Suppressor macrophage treated with lipopolysaccharide for 4 hours (primary cell): ENCODE measurements around the gene KRT85.
A peak's percentile ranks its signal among the peaks of the same experiment; 100 is the strongest.

Source experiments
- DNase-seq: peaks from one replicate; pipeline ENCODE4 v3.0.0-alpha.2; 2020

KRT85 gene

GRCh38 chr12:52323001-52323400 is 44.3 kb downstream of the KRT85 start:
- no peak for DNase-seq

GRCh38 chr12:52322069-52322468 is 45.2 kb downstream of the KRT85 start:
- no peak for DNase-seq

DNA sequence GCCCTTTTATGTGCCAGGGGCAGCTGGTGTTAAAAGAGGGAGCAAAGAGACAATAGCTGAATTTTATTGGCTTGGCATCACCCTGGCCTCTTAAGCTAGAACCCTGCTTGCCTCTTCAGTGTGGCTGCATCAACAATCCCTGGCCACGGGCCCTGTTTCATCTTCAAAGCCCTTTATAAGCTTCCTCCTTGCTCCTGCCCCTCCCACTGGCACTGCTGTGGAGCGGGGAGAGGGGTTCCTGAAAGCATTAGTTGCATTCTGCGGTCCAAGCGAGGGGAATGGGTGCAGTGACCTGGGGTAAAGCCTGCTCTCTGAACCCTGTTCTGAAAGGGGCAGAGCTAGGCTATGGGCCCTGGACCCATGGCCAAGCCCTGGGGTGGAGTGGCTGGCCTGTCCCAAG is 45.9 kb downstream of the KRT85 start:
- no peak for DNase-seq

GRCh38 chr12:52320784-52321400 is 46.4 kb downstream of the KRT85 start, which contains the start of gene KRT83:
KRT83 (minus strand) TSS chr12:52321398; CDS start chr12:52321335, 63 bp downstream.
- DNase-seq, result no peak

DNA sequence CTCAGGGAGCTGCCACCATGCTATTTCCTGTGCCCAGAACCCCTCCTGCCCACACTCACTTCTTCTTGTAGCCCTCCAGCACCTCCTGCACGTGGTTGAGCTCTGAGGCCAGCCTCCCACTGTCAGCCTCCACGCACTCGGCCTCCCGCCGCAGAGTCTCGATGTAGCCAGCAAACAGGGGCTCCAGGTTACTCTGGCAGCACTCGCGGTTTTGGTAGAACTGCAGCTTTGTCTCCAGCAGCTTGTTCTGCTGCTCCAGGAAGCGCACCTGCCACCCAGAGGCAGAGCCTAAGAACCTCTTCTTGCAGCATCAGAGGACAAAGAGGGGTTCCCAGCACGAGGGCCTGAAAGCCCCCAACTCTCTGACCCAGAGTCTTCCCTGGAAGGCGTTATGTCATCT is 48.2 kb downstream of the KRT85 start:
- no peak for DNase-seq

DNA sequence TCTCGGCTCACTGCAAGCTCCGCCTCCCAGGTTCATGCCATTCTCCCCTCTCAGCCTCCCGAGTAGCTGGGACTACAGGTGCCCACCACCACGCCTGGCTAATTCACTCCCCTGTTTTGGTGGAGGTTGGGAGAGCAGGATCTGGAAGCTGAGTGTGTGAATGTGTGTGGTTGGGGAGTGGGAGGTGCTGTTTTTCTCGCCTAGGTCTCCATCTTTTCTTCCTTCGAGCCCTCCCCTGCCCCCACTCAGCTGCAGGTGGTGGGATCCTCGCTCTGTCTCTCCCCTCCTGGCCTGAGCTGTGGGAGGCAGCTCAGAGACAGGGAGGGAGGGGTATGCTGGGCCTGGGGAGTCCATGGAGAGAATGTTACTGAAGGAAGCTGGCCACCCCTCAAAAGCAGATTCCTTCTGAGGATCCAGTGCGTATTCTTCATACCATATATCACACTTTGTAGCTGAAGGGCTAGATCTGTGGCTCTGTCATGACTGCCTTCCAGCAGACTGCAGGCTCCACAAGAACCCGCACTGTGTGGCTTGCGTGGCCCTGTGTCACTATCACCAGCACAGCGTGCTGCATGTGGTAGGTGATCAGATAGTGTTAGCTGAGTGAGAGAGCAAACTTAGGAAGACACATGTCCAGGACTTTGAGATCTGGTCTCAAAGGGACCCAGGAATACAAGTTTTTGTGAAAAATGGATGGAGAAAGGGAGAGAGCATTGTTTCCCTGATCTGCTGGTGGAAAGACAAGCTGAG is 48.9 kb downstream of the KRT85 start:
- DNase-seq, result no peak

GRCh38 chr12:52317468-52318052 is 49.7 kb downstream of the KRT85 start:
- DNase-seq, result no peak

DNA sequence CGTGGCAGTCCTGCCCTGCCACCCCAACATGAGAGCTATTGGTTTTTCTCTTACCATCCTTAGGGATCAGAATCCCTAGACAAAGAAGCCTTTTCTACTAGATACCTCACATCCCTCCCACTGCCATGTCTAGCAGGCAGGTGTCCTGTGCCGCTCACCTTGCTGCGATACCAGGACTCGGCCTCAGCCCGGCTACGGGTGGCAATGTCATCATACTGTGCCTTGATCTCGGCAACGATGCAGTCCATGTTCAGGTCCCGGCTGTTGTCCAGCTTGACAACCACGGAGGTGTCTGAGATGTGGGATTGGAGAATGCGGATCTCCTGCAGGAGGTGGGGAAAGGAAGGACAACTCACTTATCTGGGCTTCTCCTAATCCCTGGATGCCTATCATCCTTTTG is 50.6 kb downstream of the KRT85 start:
- DNase-seq, result no peak

DNA sequence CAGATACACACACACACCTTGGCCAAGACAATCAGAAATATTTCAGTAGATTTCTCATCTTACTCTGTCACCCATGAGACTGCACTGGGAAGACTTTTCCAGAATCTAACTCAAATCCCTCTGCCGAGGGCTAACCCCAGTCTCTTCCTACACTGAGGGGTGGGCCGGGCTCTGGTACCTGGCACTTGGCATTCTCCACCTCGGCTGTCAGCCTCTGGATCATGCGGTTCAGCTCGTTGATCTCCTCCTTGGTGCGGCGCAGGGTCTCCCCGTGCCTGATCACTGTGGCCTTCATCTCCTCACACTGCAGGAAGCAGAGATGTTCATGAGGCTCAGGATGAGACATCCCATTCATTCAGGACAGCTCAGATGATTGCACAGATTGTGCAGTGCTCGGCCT is 51.0 kb downstream of the KRT85 start:
- no peak for DNase-seq

GRCh38 chr12:52315721-52316120 is 51.6 kb downstream of the KRT85 start:
- DNase-seq, result peak; percentile 17

DNA sequence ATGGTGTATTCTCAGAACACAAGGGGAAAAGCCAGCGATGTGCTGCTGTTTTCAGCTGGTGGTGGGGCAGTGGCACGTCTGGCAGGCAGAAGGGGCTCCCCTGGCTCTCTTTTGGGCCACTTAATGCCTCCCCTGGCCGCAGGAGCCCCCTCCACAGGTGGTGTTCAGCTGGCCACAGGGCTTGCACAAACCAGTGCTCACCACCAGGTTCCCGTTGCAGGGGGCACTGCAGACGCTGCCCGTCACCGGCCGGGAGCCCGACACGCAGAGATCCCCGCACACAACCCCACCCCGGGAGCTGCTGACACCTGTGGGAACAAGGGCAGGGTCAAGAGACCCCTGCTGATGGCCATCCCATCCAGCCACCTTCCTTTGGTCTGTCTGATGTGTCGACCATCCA is 52.8 kb downstream of the KRT85 start:
- DNase-seq, result no peak

DNA sequence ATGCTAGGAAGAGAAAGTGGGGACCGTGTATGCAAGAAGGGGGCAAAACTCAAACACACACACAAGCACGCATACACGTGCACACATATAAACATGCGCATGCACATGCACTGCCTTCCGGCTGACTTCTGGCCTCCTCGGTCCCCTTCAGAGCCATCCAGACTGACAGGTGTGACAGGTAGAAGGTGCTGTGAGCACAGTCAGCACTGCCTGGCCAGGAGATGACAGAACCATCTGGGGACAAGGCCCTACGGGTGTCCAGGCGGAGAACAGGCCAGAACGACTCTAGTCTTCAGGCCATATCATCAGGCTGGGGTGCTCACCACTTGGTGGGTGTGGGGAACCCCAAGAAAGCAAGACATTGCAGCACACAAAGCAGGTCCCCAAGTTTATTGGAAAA is 53.4 kb downstream of the KRT85 start:
- no peak for DNase-seq

DNA sequence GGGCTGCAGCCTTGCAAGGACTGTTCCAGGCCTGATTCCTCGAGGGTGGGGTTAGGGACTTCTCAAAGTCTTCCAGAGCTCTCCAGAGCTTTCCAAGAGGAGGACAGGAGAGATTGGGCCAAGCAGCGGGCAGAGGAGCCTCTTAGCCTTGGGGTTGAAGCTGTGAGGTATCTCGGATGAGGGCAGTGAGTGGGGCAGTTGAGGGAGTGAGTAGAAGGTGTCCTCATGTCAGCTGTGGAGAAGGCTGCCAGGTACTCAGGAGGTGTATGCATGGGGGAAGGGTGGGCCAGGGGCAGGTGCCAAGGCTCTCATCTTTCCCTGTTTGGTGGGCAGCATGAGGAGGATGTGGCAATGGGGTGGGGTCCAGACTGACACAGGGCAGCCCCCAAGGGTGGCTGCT is 53.8 kb downstream of the KRT85 start:
- no peak for DNase-seq

DNA sequence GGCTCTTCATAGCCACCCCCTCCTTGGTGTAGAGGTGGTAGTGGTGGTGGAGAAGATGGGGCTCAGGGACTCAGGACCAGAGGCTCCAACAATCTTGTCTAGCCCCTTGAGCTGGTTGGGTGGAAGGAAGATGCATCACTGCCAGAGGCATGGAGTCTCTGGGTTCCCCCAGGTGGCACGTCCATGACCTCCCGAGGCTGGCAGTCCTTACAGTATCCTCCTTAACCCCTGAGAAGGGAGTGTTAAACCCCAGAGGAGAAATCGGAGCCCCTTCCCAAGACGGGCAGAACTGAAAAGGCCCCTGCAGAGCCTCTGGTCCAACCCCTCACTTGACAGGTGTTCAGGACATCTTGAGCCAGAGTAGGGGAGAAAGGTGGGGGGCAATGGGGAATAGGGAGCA is 55.2 kb downstream of the KRT85 start:
- no peak for DNase-seq

DNA sequence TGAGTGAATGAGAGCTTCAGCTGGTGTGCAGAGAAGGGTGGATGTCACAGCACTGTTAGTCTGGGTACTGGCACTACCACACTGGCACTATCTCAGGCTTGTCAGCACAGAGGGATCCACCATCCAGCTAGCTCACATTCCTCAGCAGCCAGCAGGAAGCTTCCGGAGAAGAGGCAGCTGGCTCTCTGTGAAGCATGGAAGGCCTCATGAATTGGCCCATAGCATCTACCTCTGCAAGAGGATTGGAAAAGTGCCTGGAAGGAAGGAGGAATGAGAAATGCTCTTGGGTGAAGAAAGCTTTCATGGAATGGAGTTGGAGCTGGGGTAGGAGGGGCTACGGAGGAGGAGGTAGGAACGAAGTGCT is 56.0 kb downstream of the KRT85 start:
- no peak for DNase-seq

DNA sequence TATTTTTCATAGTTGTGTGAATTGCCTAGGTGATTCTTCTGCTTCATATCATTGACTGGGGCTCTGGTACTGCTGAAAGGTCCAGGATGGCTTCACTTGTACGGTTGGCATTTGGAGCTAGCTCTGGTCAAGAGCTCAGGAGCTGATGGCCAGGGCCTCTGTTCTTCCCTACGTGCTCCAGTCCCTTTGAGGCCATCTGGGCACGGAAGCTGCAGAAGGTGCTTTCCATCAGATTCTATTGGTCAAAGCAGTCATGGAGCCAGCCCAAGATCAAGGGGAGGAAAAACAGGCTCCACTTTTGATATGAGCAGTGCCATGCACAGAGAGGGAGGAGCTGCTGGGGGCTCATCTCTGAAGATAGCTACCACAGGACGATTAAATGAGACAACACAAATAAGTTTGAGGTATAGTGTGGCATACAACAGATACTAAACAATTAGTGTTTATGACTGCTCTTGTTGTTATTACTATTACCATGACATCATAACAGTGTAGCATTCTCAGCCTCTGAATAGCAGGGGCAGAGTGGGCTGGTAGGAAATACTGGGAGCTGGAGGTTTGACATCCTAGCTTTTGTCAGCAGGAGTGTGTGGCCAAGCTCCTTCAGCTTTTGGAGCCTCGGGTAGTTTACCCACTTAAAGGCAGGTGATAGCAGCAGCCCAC is 56.5 kb downstream of the KRT85 start:
- DNase-seq, result no peak
